GM21528 (cell line): ENCODE measurements around the gene AK2.
"Not testable (repeated sequence)": the region's sequence is repeated elsewhere in the genome, so short reads cannot be mapped to it uniquely, and the experiment has no call there.

Source experiments
- ATAC-seq: cut with Tn5 transposase; IDR thresholded peaks from one replicate; pipeline ENCODE4 v1.9.1; 2021; ENCODE audit warnings: mild to moderate bottlenecking, moderate library complexity; ENCODE audit not compliant: unreplicated experiment, low FRiP score

Gene AK2

DNA sequence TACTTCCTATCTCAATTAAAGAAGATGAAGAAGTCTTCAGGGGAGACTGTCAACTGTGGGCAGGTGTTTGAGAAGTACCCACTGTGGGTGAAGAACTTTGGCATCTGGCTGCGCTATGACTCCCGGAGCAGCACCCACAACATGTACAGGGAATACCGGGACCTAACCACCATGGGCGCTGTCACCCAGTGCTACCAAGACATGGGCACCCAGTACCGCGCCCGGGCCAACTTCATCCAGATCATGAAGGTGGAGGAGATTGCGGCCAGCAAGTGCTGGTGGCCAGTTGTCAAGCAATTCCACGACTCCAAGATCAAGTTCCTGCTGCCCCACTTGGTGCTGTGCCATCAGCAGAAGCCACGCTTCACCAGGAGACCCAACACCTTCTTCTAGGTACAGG is 56.6 kb downstream of the AK2 start:
- no peak for ATAC-seq

GRCh38 chr1:32978854-32979253 is 57.8 kb downstream of the AK2 start:
- no peak for ATAC-seq

DNA sequence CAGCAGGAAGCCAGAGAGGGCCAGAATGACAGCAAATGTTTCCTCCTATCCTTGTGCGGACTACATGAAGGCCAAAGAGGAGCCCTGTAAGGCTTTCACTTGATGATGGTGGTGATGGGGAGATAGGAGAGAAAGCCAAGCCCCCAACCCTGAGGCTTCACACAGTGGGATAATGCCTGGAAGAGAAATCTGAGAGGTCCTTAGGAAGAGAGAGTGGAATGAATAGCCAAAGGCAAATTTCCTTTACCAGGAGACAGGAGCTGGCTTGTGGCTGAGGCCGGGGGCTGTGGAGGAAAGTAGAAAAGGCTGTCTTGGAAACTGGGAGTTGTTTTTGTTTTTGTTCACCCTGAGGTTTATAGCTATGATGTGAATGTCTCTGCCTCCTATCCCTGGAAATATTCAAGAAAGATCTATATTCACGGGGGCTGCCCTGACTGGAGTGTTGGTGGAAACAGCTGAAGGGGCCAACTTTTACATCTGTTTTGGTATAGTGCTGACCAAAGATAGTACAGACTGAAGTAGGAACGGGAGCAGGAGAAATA is 59.1 kb downstream of the AK2 start:
- no peak for ATAC-seq

GRCh38 chr1:32975055-32975454 is 61.6 kb downstream of the AK2 start:
- not testable (repeated sequence) for ATAC-seq

- ATAC-seq, result not testable (repeated sequence)
Measured at GRCh38 chr1:32973458-32973857, 63.2 kb downstream of the AK2 start.

GRCh38 chr1:32972814-32973428 is 63.8 kb downstream of the AK2 start:
- no peak for ATAC-seq

DNA sequence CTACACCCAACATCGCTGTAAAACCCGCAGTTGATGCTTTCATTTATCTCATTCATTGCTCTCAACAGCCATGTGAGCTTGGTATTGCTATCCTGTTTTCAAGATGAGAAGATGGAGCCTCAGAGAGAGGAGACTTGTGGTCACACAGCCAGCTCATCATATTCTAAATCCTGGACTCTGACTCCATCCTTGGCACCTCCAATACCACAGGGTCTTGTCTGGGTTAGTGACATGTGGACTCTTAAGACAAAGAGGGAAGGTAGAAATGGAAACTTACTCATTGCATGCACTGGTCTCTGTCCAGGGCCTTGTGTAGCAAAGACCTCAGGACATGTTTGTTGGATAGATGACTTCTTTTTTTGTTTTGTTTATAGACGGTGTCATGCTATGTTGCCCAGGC is 65.1 kb downstream of the AK2 start:
- ATAC-seq, result no peak

- ATAC-seq, result no peak
Measured at GRCh38 chr1:32971156-32971555, 65.5 kb downstream of the AK2 start.

DNA sequence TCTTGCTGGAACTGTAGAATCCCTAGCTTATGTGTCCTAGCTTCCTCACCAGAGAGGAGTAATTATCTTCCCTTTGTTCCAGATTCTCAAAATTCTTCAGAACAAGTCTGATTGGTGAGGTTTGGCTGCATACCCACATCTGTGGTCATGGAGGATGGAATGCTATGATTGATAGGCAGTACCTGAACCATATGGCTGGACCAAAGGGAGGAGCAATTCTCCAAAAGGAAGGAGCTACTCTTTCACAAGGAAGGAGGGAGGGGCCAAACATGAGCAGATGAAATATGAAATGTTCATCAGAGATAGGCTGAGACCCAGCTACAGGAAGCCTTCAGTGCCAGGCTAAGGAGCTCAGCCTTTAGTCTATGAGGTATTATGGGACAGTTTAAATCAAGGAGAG is 67.1 kb downstream of the AK2 start:
- ATAC-seq, result no peak

DNA sequence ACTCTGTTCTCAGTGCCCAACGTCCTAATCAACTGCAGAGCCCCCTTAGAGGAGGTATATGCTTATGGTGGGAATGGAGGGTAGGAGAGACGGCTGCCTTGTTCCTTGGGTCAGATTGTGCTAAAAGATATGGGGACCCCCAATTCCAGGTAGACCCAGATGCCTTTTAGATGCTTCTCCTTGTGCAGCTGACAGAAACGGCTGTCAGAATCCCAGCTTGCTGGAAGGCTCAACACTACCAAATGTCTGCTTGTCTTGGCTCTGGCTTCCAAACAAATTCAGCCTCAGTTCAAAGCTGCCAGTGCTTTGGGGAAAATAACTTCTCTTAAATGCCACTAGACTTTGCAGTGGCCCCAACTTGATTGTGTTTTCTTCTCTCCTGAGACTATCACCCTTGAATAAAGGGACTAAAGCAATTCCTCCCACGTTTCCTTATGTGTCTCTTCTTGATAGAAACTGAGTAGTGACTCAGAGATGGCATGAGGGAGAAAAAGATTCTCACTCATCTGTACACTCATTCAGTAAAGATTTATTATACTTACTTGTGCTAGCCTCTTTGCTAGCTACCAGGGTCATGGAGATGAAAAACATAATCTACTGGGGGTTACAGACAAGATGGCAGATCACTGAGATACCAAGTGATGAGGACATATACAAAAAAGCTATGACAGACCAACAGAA is 68.7 kb downstream of the AK2 start:
- ATAC-seq, result no peak

- ATAC-seq, result no peak
Measured at GRCh38 chr1:32966900-32967299, 69.8 kb downstream of the AK2 start.

DNA sequence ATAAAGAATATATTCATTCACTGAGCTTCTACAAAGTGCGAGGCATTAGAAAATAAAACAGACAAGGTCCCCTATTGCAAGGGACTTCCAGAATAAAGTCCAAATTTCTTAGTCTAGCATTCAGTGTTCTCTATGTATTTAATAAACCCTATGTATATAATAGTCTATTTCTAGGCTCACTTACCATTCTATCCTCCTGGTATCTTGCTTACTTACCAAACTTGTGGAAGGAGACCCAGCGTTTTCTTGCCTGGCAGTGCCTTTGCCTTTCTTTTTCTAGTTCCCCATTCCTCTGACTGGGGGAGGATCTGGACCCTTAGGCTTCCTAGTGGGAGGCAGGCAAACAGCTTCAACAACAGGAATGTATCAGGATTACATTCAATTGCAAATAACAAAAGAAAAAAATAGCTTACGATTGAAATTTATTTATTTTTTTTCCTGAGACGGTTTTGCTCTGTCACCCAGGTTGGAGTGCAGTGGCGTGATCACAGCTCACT is 71.4 kb downstream of the AK2 start:
- ATAC-seq, result no peak

GRCh38 chr1:32964461-32965250 is 72.0 kb downstream of the AK2 start, which contains the start of gene RNF19B:
RNF19B (minus strand) TSS chr1:32964809; CDS start chr1:32964685, 124 bp downstream.
- peak; percentile 72 for ATAC-seq

DNA sequence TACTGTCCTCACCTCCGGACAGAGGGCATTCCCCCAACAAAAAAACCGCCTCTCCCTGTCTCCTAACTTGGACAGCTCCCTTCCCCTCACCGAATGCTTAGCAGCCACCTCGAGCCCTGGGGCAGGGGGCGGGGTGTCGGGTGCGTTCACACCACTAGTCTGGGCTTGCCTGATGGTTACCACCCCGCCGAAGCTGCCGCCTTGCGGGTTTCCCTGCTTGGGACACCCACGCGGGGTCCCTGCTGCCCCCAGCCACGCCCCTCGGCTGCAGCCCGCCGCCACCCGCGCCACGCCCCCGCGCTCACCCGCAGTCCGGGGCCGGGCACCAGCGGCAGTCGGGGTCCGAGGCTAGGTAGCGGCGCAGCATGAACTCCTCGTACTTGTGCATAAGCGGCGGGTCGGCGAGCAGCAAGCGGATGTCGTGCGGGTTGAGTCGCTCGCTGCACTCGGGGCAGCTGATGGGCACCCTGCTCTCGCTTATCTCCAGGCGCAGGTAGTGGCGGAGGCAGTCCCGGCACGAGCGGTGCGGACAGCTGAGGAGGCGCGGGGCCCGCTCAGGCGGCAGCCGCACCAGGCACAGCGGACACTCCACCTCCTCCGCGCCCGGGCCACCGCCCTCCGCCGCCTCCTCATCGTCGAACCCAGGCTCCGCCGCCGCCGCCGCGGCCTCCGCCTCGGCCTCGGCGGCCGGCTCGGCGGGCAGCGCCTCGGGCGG is 72.8 kb downstream of the AK2 start:
- peak; percentile 31 for ATAC-seq

GRCh38 chr1:32962248-32962896 is 74.3 kb downstream of the AK2 start:
- no peak for ATAC-seq

DNA sequence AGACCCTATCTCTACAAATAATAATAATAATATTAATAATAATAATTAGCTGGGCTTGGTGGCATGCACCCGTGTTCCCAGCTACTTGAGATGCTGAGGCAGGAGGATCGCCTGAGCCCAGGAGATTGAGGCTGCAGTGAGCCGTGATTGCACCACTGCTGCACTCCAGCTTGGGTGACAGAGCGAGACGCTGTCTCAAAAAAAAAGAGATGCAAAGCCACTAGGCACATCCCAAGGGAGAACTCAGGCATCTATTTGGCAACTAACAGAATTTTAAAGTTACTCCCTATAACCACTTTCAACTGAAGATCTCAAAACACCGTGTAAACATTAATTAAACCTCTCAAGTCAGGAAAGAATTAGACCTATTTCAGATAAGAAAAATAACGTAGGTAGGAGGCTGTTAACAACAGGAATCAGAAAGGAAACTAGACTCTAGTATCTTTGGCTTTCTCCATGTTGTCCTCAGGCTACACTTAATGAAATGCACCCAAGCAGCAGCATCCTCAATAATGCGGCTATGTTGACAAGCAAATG is 75.8 kb downstream of the AK2 start:
- no peak for ATAC-seq

- ATAC-seq, result no peak
Measured at GRCh38 chr1:32960342-32960741, 76.3 kb downstream of the AK2 start.

GRCh38 chr1:32958827-32959226 is 77.9 kb downstream of the AK2 start:
- no peak for ATAC-seq
